ENCODE data around the gene CCDC178.
"Not testable (repeated sequence)": the region's sequence is repeated elsewhere in the genome, so short reads cannot be mapped to it uniquely, and the experiment has no call there.

Gene CCDC178, protein sequence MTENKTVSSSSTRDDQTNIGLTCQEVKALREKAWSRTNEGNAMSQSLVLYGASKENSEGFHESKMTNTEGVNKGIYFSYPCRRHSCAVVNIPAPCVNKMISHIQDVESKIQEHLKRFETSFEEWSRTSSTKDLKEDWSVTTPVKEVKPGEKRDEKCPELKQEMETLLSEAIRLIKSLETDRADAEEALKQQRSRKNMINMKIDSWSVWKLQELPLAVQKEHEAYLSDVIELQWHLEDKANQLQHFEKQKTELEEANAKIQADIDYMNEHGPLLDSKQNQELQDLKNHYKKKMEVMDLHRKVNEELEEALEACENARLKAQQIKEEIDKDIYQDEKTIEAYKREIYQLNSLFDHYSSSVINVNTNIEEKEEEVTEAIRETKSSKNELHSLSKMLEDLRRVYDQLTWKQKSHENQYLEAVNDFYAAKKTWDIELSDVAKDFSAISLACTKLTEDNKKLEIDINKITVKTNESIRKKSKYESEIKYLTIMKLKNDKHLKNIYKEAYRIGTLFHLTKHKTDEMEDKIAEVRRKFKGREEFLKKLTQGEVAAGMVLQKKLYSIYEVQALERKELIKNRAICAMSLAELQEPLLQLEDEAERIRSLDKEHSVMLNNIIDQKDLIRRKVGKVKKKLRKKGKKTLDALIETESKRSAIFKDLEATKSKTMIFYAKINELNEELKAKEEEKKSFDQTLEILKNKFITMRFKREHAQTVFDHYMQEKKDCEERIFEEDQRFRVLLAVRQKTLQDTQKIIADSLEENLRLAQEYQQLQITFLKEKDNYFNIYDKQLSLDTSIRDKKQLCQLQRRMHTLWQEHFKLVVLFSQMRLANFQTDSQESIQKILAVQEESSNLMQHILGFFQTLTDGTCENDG

DNA sequence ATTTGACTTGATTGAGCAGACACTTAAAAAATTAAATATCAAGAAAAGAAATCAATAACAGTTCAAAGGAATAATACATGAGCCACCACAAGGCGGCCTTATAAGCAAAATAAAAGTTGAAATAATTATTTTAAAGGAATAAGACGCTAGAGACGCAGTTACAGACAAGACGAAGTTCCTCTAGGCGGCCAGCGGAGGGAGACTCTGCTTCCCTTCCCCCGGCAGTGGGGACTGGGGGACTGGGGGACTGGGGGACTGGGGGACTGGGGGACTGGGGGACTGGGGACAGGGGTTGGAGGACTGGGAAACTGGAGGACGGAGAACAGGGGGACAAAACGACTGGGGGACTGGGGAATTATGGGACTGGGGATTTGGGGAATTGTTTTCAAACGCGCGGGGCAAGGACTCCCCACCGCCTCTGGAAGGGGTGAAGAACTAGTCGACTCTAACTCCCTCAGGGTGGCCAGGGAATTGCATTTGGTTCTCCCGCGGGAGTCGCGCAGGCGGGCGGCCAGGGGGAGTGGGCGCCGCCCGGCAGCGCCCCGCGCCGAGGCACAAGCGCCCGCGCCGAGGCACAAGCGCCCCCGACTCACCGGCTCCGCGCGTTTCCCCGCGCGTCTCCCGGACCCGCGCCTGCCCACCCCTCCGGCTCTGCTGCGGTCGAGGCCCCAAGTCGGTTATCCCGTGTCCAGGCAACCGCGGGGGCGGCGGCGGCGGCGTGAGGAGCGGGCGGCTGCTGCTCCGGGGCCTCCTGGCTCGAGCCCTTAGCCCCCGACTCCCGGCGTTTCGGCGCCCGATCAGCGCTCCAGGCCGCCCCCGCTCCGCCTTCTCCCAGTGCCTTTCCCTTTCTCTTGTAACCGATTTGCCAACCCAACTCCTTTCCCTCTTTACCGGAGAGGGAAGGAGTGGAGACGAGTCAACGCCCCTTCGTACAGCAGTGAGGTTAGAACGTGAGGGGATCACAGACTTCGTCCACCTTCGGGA lies at the start of gene CCDC178:
Gene CCDC178, minus strand, starts transcription at position 662 of the 984 bp plus-strand sequence. CDS start 28,633 bp downstream, outside the sequence.
- peak; percentile 84 for DNase-seq

DNA sequence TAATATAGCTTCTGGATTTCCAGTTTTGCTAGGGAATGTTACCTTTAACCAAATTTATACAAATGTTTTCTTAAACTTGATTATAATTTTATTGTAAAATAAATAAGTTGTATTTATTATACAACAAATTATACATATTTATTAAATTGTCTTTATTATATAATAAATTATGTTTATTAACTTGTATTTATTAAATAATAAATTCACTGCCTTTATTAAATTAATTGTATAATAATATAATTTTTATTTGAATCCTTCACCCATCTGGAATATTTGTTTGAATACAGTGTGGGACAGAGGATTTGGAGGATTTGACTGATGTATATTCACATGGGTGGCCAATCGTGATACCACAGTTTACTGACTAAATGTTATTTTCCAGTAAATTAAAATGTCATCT lies 43.4 kb upstream of the CCDC178 start:
- no peak for DNase-seq

DNA sequence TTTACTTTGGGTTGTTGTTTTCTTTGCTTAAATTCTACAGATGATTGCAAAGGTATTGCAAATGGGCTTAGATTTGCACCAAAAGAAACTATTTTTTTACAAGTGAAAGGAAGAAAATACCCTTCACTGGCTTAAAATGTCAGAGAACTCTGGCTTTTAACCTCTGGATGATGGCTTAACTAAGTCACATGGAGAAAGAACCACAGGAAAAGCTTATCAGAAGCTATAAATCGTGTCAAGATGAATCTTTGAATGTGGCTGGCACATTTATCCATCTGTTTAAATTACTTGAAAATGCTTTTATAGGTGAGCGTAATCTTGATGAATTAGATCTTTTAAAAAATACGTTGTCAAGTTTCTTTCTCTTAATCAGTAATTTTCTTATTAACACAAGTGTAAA lies 32.0 kb upstream of the CCDC178 start:
- no peak for DNase-seq

DNA sequence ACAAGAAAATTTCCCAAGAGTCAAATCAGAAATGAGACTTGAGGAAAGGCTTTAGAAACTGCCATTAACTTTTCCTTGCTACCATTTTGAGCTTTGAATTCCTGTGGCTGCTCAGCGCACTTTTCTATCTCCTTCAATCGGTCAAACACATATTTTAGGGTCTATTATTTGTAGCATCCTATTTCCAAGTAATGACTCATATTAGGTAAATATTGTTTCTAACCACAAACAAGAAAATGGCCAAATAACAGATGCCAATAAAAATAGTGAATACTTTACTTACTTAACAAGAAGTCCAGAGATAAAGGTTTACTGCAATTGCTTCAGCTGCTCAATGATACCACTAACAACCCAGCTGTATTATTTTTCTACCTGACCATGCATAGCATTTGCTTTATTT lies 29.7 kb upstream of the CCDC178 start:
- no peak for DNase-seq

DNA sequence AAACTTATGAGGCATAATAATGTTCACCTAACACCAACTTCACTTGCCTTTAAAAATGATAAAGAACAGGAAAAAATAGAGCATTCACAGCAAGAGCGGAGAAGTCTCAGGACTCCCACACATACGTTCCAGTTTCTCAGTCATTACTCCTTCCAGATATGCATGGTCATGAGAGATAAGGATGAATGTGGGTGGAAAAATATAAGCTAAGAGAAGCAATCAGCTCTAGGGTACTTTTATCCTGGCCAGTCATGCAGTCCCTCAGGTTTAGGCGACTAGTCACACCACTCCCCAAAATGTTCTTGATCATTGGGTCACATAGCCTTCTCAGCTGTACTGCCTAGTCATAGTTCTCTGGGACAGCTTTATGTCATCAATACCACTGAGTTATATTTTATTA lies 29.2 kb upstream of the CCDC178 start:
- no peak for DNase-seq

DNA sequence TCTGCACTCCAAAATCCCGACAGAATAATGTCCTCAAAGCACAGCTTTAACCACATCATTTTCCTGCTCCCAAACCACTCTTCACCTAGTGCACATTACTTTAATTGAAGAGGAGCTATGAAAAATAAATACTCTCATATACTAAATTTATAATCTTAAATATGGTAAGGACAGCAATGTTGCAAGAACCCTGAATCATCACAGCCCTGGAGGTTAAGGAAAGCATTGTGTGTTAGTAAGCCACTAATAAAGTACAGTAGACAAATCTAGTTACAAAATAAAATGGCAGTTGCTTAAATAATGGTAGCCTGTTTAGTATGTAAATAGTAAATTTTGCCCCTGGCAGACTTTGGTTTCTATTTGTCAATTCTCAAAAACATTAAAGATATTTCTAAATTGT lies 27.0 kb upstream of the CCDC178 start:
- no peak for DNase-seq

DNA sequence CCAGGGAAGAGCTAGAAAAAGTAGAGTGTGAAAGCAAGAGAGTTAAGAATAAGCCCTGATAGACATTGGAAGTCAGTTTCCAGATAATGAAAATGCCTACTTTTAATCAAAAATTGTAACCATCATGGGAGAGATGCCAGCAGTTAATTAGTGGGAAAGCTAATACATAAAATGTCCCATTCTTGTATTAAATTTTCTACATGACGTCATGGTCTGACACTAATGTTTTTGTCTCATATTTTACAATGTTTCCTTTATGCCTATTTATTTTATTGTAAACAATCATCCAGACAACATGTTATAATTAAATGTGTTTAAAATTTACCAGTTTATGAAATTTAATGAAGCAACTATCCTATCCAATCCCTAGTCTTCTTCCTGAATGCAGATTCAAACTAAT lies 26.3 kb upstream of the CCDC178 start:
- no peak for DNase-seq

DNA sequence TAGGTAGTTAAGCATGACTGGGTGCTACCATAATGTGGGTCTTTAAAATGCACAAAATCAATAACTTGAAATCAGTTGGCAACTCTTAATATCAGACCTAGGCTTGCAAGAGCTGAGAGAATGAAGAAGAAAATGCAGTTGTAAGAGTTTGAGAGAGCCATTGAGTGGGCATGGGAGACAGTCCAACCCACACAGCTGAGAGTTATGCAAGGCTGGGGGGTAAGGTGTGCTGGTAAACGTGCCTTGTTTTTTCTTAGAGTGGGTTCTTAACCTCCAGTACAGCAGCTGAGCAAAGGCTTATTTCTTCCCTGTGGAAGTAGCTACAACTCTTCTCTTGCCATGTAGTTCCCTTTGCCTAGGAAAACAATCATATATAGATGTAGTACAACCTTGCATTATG lies 20.2 kb upstream of the CCDC178 start:
- DNase-seq, result no peak

DNA sequence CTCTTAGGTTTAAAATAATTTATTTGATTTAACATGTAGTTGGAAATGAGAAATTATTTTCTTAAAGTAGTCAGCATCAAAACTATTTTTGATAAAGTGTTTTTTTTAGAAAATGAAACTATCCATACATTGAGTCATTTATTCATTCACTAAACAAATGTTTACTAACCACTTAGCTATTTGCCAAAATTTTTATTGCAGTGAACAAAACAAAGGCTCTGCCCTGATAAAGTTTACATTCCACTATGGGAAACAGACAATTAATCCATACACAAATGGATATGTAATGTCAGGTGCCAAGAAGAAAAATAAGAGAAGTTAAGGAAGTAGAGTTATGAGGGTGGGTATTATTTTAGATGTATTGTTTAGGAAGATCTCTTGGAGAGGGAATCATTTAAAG lies 19.1 kb upstream of the CCDC178 start:
- no peak for DNase-seq

DNA sequence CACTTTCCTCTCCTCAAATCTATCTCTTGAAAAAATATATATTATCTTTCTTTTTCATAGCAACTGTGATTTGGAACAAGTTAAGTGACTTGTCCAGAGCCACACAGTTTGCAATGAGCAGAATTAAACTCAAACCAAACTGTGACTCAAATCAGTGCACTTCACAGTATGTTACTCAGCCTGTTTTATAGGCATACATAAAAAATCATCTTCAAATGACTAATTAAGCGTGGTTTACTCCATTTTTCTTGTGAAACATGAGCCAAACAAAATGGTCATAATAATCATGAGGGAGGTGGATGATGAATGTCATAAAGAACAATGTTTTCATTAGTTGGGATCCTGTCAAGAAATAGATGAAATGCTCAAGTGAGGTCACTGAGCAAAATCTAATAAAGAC lies 6.1 kb upstream of the CCDC178 start:
- no peak for DNase-seq

DNA sequence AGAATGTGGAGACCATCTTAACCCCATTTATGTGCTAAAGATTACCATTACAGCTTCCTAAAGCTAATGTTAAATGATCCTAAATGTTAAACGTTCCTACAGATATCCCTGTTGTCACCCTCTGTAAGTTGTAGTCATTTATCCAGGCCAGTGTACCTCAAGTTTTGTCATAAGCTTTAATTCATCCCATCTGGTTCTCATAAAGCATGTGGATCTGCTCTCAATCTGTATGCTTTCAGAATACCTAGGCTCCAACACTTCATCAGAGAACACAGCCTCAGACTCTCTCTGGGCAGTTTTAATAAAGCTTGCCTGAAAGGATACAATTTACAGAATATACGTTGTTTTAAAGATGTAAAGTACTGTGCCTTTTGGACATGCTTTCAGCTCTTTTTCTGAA lies 4.2 kb upstream of the CCDC178 start:
- DNase-seq, result no peak

DNA sequence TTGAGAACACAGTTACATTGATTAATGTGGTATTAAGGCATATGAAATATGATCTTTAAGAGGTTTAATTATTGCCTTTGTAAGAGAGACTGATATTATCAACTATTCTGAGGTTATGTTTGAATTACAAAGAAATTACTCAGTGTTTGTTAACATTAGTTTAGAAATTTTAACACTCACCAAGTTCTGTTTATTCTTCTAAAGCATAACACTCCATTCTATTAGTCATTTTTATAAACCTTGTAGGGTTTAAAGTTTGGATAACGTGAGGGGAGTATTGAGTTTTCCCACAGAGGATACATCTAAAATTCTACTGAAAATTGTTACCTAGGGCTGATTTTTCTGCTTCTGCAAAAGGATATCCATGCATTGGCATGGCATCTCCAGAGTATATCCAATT lies 7.7 kb downstream of the CCDC178 start:
- no peak for DNase-seq

DNA sequence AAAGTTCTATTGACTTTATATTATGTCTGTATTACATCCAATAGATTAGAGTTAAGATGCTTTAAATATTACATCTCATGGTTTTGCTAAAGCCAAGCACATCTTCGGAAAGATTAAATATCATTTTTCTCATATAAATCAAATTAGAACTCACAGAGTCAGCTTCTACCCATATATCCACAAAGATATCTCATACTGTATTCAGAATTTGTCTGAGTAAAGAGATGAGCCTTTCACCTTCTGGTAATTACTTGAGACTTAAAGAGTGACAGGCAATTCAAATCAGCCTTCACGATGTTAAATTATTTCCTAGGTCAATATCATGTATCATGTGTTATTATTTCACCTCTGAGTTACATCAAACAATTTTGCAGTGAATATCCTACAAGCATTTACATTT lies 13.0 kb downstream of the CCDC178 start:
- DNase-seq, result no peak

DNA sequence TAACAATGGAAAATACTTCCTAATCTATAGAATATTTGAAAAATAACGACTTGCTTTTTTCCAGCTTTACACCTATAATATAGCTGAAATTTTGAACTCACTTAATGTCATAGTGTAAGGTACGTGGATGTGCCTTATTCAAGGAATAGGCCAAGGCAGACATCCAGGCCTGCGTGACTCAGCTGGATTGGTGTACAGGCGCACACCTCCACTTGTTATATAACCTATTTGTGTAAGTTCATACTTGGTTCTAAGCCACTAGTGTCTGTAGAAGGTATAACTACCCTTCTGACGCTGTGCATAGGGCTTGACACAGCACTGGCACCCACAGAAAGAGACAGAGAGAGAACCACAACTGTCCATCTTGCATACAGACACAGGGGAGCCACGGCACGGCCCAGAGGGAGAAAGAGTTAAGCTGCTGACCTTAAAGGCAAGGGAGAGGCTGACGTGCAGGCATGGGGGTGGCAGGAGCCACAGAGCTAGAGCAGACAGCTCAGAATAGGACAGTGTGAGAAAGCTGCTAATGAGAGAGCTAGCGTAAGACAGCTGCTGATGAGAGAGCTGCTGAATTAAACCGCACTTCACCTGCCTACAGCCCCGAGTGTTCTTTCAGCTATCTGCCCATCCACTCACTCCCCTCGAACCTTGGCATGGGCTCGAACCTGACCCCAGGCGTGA lies 16.1 kb downstream of the CCDC178 start:
- no peak for DNase-seq

DNA sequence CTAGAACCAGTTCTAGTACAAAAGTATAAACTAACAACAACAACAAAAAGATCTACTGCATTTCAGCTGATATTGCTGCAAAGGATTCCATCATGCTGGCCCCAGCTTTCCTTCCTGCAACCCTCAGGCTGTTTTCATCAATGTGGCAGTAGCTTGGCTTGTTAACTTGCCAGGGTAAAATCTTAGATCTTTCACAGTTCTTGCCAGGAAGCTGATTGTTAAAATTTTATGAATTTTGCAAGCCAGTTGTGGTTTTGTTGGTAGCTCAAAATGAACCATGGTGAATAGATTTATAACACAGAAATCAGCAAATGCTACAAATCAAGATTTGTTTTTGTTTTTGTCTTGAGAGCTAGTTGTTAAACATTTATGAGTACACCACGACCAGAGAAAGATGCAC lies 19.3 kb downstream of the CCDC178 start:
- no peak for DNase-seq

DNA sequence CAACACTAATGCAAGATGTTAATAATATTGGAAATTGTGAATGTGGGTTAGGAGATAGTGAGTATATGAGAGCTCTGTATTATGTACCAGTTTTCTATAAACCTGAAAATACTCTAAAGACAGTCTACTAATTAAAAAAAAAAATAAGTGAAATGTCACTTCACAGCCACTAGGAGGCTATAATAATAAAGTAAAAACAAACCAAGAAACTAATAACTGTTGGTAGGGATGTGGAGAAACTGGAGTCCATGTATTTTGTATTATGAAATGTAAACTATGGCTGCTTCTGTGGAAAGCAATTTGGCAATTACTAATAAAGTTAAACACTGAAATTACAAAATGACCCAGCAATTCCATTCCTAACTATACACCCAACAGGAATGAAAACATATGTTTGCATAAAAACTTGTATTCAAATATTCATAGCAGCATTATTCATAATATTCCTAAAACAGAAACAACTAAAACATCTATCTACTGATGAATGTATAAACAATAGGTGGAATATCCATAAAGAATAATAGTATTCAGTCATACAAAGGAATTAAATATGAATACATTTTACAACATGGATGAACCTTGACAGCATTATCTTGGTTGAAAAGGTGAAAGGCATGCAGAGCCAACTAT lies 36.2 kb downstream of the CCDC178 start:
- no peak for DNase-seq

DNA sequence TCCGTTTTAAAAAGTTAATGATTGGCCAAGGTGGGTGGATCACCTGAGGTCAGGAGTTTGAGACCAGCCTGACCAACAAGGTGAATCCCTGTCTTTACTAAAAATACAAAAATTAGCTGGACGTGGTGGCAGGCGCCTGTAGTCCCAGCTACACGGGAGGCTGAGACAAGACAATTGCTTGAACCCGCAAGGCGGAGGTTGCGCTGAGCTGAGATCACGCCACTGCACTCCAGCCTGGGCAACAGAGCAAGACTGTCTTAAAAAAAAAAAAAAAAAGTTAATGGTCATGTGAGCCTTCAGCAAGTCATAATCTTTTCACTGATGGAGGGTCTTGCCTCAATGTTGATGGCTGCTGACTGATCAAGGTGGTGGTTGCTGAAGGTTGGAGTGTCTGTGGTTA lies 41.6 kb downstream of the CCDC178 start:
- DNase-seq, result not testable (repeated sequence)

DNA sequence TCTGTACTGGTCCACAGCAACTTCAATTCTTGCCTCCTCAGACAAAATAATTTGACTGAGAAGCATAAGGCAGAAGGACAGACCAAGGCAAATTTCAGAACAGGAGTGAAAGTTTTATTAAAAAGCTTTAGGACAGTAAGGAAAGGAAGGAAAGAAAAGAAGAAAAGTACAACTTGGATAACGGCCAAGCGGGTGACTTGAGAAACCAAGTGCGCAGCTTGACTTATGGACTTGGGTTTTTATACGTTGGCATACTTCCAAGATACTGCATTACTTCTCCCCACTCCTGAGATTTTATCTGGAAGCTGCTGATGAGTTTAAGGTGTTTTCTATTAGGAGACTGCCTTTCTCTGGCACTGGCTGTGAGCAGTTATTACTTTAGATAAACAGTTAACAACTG lies 64.7 kb downstream of the CCDC178 start:
- no peak for DNase-seq

DNA sequence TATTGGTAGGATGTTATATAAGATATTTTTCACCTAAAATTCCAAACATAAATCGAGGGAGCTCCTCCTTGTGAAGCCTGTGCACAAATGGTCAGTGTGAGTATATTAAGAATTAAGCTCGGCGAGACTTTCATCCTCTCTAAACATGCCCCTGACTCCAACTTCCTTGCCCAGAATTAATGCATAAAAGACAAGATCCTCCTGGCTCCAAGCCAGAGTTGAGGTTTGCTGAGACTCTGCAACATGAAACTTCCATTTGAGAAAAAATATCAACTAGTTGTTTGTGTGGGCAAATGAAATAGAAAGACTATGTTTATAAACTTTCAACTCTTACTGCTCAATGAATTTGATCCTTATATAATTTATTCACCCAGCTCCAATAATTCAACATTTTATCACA lies 68.1 kb downstream of the CCDC178 start:
- DNase-seq, result no peak

DNA sequence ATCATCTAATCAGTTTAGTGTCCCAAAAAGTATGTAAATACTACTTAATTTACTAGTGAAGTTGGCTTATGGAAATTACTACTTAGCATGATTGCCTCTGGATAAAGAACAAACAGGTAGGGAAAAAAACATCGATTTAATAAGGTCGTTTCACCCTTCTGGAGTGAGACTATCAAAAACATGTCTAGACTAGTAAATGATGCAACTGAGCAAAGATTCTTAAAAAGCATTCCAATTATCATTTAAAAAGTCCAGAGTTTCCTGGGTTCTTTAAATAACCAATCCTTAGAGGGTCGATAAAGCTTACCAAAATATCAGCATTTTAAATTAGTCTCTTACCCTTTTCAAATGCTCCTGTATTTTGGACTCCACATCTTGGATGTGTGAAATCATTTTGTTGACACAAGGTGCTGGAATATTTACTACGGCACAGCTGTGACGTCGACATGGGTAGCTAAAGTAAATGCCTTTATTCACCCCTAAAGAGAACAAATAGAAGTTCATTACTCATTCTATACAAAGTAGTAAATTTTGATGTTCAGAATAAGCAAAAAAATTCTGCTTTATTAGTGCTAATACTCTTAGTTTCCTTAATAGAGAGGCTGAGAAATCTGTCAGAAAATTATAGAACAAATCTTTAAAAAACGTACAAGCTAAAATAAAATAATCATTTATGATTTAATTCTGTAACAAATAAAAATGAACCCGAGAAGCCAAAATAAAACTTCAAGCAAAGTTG lies 70.6 kb downstream of the CCDC178 start:
- DNase-seq, result no peak

DNA sequence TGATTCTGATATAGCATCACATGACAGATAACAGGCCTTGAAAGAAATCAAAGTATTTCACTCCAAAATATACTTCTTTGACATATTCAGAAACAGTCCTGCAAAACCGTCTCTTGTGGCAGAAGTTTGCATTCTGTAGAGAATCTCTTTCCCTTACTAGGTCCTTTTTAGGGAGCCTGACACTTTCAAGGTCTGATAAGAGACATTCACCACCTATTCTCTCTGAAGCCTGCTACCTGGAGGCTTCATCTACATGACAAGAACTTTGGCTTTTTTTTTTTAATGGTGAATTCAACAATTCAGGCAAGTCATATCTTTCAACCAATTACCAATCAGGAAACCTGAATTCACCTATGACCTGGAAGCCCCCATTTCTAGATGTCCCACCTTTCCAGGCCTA lies 83.8 kb downstream of the CCDC178 start:
- no peak for DNase-seq
